ENCODE results near the gene MALRD1. TPM values are rescaled to one million over a fixed set of nuclear protein-coding genes. Genes with fewer than 3 reads are reported as not detected.

MALRD1 gene
- total and polyA plus RNA-seq, 2 of the 8 experiments (the other 6 are each of a cell fraction or from before 2014, with no cell fraction given): 0.32 to 0.35 TPM

GRCh38 chr10:19764111-19764510 lies 715.5 kb downstream of the MALRD1 start:
- ChIA-PET CTCF (ENCODE audit: partially characterized antibody) (interaction anchor here (0.5 to 1.2 kb wide), 6 partner anchors 25 to 925 kb away, joined by 3 to 5 read pairs (median 4); no protein-coding TSS in a partner anchor), POLR2A (ENCODE audit: partially characterized antibody) (no interaction called here)
- Histone ChIP-seq H3K36me3 (ENCODE audit: control insufficient read depth in 2 of 4, insufficient read depth in 4 of 4, low read length in 3 of 4) (no peaks in the 10 kb centered on the region), H3K23ac (ENCODE audit: insufficient read length) (no peak overlapping the region), H2AK5ac (ENCODE audit: low read depth, low read length) (no peak overlapping the region), H2BK120ac (replicated peaks; ENCODE audit: low read depth, low read length) (no peak overlapping the region), H2BK5ac (ENCODE audit: low read depth, low read length) (no peak overlapping the region), H4K5ac (ENCODE audit: insufficient read length, low read depth, low read length) (no peak overlapping the region), H3K4me2 (ENCODE audit: insufficient read depth in 1 of 2, low read depth in 2 of 2, low read length in 2 of 2) (no peak overlapping the region), H3K79me1 (ENCODE audit: low read depth, low read length) (no peaks in the 10 kb centered on the region), H3K9ac (replicated peaks in 1 of 4; ENCODE audit: extremely low read depth in 1 of 4, low read depth in 3 of 4, low read length in 3 of 4) (no peak overlapping the region), H3K79me2 (ENCODE audit: control insufficient read depth in 1 of 2, insufficient read depth in 2 of 2, low read length in 2 of 2) (no peaks in the 10 kb centered on the region), H2AFZ (ENCODE audit: low read length) (no peak overlapping the region), H3K27me3 (replicated peaks in 1 of 4; ENCODE audit: control insufficient read depth in 3 of 4, extremely low read depth in 1 of 4, insufficient read depth in 3 of 4, low read length in 3 of 4) (no peaks in the 10 kb centered on the region), H4K20me1 (replicated peaks in 1 of 2; ENCODE audit: control insufficient read depth in 1 of 2, insufficient read depth in 2 of 2, low read length in 2 of 2) (no peaks in the 10 kb centered on the region), H3K4me3 (ENCODE audit: extremely low read depth in 1 of 4, insufficient read depth in 2 of 4, low read depth in 3 of 4, low read length in 4 of 4) (no peak overlapping the region), H3K4ac (replicated peaks; ENCODE audit: insufficient read length, low read depth, low read length) (no peak overlapping the region), H3K27ac (ENCODE audit: low read depth, low read length) (no peak overlapping the region), H4K91ac (replicated peaks; ENCODE audit: insufficient read length, low read length) (no peak overlapping the region), H2BK15ac (ENCODE audit: low read length) (no peak overlapping the region), H3K9me3 (ENCODE audit: insufficient read depth in 2 of 2, low read depth in 1 of 2, low read length in 1 of 2) (no peaks in the 10 kb centered on the region), H3K23me2 (ENCODE audit: low read depth, low read length) (no peaks in the 10 kb centered on the region), H3K4me1 (replicated peaks in 1 of 4; ENCODE audit: control insufficient read depth in 3 of 4, insufficient read depth in 4 of 4, low read length in 3 of 4) (no peaks in the 10 kb centered on the region; a peak in 1 of 7 replicates), H3K14ac (ENCODE audit: insufficient read length) (no peak overlapping the region), H2BK20ac (ENCODE audit: low read length) (no peak overlapping the region), H3K56ac (replicated peaks; ENCODE audit: insufficient read length, low read depth, low read length) (no peak overlapping the region), H3K18ac (ENCODE audit: extremely low read depth, low read length) (no peak overlapping the region), H4K8ac (ENCODE audit: extremely low read depth, insufficient read depth, low read length) (no peak overlapping the region), H2BK12ac (ENCODE audit: low read depth, low read length) (no peak overlapping the region)
- no peak for FAIRE-seq
- no peak for DNase-seq (ENCODE audit: low read depth in 1 of 2, low spot score in 2 of 2)
- TF ChIP-seq SP4 (IDR thresholded peaks at IDR 0.05; ENCODE audit: low read length) (no peak), ZNF274 (IDR thresholded peaks at IDR 0.05; ENCODE audit: borderline replicate concordance, extremely low read depth, low read length) (no peak), CHD1 (IDR thresholded peaks at IDR 0.05; ENCODE audit: low read depth, low read length) (no peak), MAX (IDR thresholded peaks at IDR 0.05) (no peak), PHF8 (conservative IDR thresholded peaks at IDR 0.05; ENCODE audit: low read depth, low read length) (no peak), TCF12 (IDR thresholded peaks at IDR 0.05; ENCODE audit: low read depth, low read length) (no peak), SUZ12 (IDR thresholded peaks at IDR 0.05; ENCODE audit: low read length) (no peak), POLR2AphosphoS5 (IDR thresholded peaks at IDR 0.05; ENCODE audit: low read depth, low read length) (no peak)
- 81% methylated on average over 1 of the region's 1 CpG; no CpG with 5 or more reads in 1 of the 2 experiments for WGBS, 2 experiments (ENCODE audit: extremely low coverage in 1 of 2, insufficient coverage in 1 of 2, insufficient read length in 1 of 2, insufficient replicate concordance in 2 of 2, low coverage in 1 of 2, low lambda C conversion rate in 2 of 2, missing lambda C conversion rate in 1 of 2)
